ENCODE measurements around the gene MED7. TPM values are rescaled to one million over a fixed set of nuclear protein-coding genes. Genes with fewer than 3 reads are reported as not detected.

MED7 gene
- total and polyA plus RNA-seq, 2 of the 4 experiments (the other 2 are of a cell fraction), result 8.6 to 9.0 TPM

DNA sequence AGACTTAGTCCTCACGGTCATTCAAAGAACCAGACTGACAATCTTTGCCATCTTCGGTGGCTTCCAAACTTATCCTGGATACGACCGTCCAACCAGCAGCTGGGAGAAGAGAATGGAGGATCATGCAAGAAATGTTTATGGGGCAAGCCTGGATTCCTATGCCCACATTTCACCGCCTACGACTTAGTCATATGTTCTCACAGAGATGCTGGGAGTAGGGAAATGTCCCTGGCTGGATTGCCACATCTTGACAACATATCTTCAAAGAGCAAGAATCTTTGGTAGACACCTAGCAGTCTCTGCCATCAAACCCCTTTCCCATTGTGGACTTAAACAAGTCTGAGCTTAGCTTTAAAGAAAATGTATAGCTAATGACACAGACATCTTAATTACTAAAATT, 5.0 kb downstream of the MED7 start (continued):
- TF ChIP-seq CEBPB (IDR thresholded peaks at IDR 0.05; ENCODE audit: low read depth, low read length), result no peak
- no peak for TF ChIP-seq MXI1 (IDR thresholded peaks at IDR 0.05; ENCODE audit: borderline replicate concordance, low read depth, low read length)
- no peak for TF ChIP-seq FOS (IDR thresholded peaks at IDR 0.05; ENCODE audit: low read depth, low read length)
- TF ChIP-seq, protein P1, sequence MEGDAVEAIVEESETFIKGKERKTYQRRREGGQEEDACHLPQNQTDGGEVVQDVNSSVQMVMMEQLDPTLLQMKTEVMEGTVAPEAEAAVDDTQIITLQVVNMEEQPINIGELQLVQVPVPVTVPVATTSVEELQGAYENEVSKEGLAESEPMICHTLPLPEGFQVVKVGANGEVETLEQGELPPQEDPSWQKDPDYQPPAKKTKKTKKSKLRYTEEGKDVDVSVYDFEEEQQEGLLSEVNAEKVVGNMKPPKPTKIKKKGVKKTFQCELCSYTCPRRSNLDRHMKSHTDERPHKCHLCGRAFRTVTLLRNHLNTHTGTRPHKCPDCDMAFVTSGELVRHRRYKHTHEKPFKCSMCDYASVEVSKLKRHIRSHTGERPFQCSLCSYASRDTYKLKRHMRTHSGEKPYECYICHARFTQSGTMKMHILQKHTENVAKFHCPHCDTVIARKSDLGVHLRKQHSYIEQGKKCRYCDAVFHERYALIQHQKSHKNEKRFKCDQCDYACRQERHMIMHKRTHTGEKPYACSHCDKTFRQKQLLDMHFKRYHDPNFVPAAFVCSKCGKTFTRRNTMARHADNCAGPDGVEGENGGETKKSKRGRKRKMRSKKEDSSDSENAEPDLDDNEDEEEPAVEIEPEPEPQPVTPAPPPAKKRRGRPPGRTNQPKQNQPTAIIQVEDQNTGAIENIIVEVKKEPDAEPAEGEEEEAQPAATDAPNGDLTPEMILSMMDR (conservative IDR thresholded peaks at IDR 0.05; ENCODE audit: low read depth, low read length), result no peak

DNA sequence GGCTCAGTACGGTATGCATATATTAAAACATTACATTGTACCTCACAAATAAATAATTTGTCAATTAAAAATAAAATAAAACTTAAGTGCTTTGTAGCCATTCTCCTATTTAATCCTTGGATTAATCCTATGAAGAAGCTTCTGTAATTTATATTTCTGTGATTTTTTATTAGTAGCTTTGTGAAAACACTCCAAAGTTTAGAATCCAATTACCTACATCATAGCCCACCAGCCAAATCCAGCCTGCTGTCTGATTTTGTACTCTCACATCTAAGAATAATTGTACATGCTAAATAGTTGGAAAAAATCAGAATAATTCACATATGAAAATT, 10.4 kb downstream of the MED7 start:
- in situ Hi-C loops (cut with MboI; ENCODE audit: low sequenced_read_pairs), result loop anchor here (25.0 kb wide), 1 partner anchor 1195 kb away; no protein-coding TSS in a partner anchor
- no peak for ATAC-seq (ENCODE audit: low read depth)

More for the DNA sequence above, 10.4 kb downstream of the MED7 start:
- no peaks in the 10 kb centered on the region for H3K9me3 ChIP-seq (ENCODE audit: control insufficient read depth, insufficient read depth, low read length)
- WGBS, 2 experiments (ENCODE audit: extremely low coverage in 2 of 2, insufficient read length in 1 of 2), result no CpG with 5 or more reads among the region's 1 CpG
- no TSS peak for BruUV-seq (replicated peaks)
- no peak overlapping the region for H4K8ac ChIP-seq (ENCODE audit: low read depth in 2 of 2, low read length in 2 of 2)
- no peaks in the 10 kb centered on the region for H3K27me3 ChIP-seq (ENCODE audit: control insufficient read depth, insufficient read depth, low read length)
- H2BK120ac ChIP-seq (ENCODE audit: low read depth, low read length), result no peak overlapping the region
- H3K27ac ChIP-seq (ENCODE audit: insufficient read depth, low read length), result no peak overlapping the region
- no peak overlapping the region for H3K56ac ChIP-seq (ENCODE audit: extremely low read depth, insufficient read depth, low read length)
- no peak overlapping the region for H3K18ac ChIP-seq (ENCODE audit: low read depth, low read length)
- H3K4me1 ChIP-seq (ENCODE audit: control insufficient read depth, insufficient read depth, low read length), result no peaks in the 10 kb centered on the region
- H4K91ac ChIP-seq (ENCODE audit: insufficient read depth, low read depth, low read length), result no peak overlapping the region
- no peak overlapping the region for H3K14ac ChIP-seq (replicated peaks; ENCODE audit: low read depth, low read length)
- H3K79me1 ChIP-seq (ENCODE audit: low read depth in 1 of 2, low read length in 2 of 2), result peaks cover 0 to 3% of the 10 kb centered on the region in 2 experiments; a peak in 1 of 4 replicates
- H3K36me3 ChIP-seq (ENCODE audit: control insufficient read depth, insufficient read depth, low read length), result no peaks in the 10 kb centered on the region
- H4K5ac ChIP-seq (ENCODE audit: low read depth, low read length), result no peak overlapping the region
- no peak overlapping the region for H3K23ac ChIP-seq (ENCODE audit: low read depth, low read length)
- no peak for TF ChIP-seq BHLHE40 (IDR thresholded peaks at IDR 0.05; ENCODE audit: low read depth, low read length)
- no peak for TF ChIP-seq CHD1 (IDR thresholded peaks at IDR 0.05; ENCODE audit: low read depth, low read length)
- no peak for TF ChIP-seq FOS (IDR thresholded peaks at IDR 0.05; ENCODE audit: low read depth, low read length)
- no peak for TF ChIP-seq MXI1 (IDR thresholded peaks at IDR 0.05; ENCODE audit: borderline replicate concordance, low read depth, low read length)
- TF ChIP-seq, protein P2, sequence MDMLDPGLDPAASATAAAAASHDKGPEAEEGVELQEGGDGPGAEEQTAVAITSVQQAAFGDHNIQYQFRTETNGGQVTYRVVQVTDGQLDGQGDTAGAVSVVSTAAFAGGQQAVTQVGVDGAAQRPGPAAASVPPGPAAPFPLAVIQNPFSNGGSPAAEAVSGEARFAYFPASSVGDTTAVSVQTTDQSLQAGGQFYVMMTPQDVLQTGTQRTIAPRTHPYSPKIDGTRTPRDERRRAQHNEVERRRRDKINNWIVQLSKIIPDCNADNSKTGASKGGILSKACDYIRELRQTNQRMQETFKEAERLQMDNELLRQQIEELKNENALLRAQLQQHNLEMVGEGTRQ (IDR thresholded peaks at IDR 0.05; ENCODE audit: low read depth, low read length), result no peak
- TF ChIP-seq RCOR1 (IDR thresholded peaks at IDR 0.05; ENCODE audit: insufficient replicate concordance, low read length), result no peak
- TF ChIP-seq, protein P3, sequence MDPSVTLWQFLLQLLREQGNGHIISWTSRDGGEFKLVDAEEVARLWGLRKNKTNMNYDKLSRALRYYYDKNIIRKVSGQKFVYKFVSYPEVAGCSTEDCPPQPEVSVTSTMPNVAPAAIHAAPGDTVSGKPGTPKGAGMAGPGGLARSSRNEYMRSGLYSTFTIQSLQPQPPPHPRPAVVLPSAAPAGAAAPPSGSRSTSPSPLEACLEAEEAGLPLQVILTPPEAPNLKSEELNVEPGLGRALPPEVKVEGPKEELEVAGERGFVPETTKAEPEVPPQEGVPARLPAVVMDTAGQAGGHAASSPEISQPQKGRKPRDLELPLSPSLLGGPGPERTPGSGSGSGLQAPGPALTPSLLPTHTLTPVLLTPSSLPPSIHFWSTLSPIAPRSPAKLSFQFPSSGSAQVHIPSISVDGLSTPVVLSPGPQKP (IDR thresholded peaks at IDR 0.05; ENCODE audit: borderline replicate concordance, low read depth, low read length), result no peak
- TF ChIP-seq POLR2A (IDR thresholded peaks at IDR 0.05; ENCODE audit: low read depth, low read length), result no peak
- H2BK20ac ChIP-seq (ENCODE audit: low read depth, low read length), result no peak overlapping the region
- no peak overlapping the region for H2AK5ac ChIP-seq (ENCODE audit: low read depth, low read length)
- ChIA-PET POLR2A (ENCODE audit: unreplicated experiment) (interaction anchor here (0.6 kb wide), 1 partner anchor 11 kb away, joined by 3 read pairs; the partner anchor contains the start of gene MED7), CTCF (interaction anchor here (0.6 to 1.5 kb wide), 8 partner anchors 14 to 1994 kb away, joined by 3 to 6 read pairs (median 4); no protein-coding TSS in a partner anchor)
- H2AK9ac ChIP-seq (replicated peaks; ENCODE audit: low read depth, low read length, poor library complexity), result no peak overlapping the region
- DNase-seq, result no peak
- H2AFZ ChIP-seq (replicated peaks; ENCODE audit: low read length, poor library complexity), result no peak overlapping the region
- H3K9me1 ChIP-seq (ENCODE audit: insufficient read depth, low read length), result no peaks in the 10 kb centered on the region
- H2BK15ac ChIP-seq (ENCODE audit: low read depth, low read length), result no peak overlapping the region
- H3K4me3 ChIP-seq (ENCODE audit: insufficient read depth, low read depth, low read length), result no peak overlapping the region
- no peaks in the 10 kb centered on the region; the same call in 1 of the 2 replicates for H4K20me1 ChIP-seq (ENCODE audit: insufficient read depth, low read length)
- no peak overlapping the region for H3K9ac ChIP-seq (ENCODE audit: low read depth, low read length)
- H3K4me2 ChIP-seq (ENCODE audit: low read depth, low read length), result no peak overlapping the region
- intact Hi-C loops (cut with micrococcal nuclease) (loop anchor here (1.0 to 5.0 kb wide), 4 partner anchors 305 to 1993 kb away; no protein-coding TSS in a partner anchor), dilution Hi-C loops (cut with HindIII; ENCODE audit: low sequenced_read_pairs, unreplicated experiment) (no loop called here)
- no peak overlapping the region for H3K4ac ChIP-seq (ENCODE audit: low read depth, low read length)
- H2BK5ac ChIP-seq (ENCODE audit: low read depth, low read length, poor library complexity, severe bottlenecking), result no peak overlapping the region

Data from IMR-90 (cell line).